Measurements from ENCODE around the gene TOB2.

TOB2 gene

GRCh38 chr22:41446639-41447434 is at the start of gene TOB2:
TSS of gene TOB2 (minus strand) at chr22:41446801. CDS start at chr22:41437345, 9,456 bp downstream.
- DNase-seq: peak; percentile 95

- DNase-seq: no peak
These were observed 44.9 kb upstream of the TOB2 start for GRCh38 chr22:41491374-41492100.

GRCh38 chr22:41488596-41489385 is 42.2 kb upstream of the TOB2 start:
- no peak for DNase-seq

GRCh38 chr22:41488076-41488475 is 41.5 kb upstream of the TOB2 start:
- peak; percentile 43 for DNase-seq

GRCh38 chr22:41487037-41487935 is 40.7 kb upstream of the TOB2 start:
- no peak for DNase-seq

- no peak for DNase-seq
These were observed 38.4 kb upstream of the TOB2 start for GRCh38 chr22:41485033-41485432.

- no peak for DNase-seq
These were observed 35.8 kb upstream of the TOB2 start for GRCh38 chr22:41482319-41482935.

- no peak for DNase-seq
These were observed 35.3 kb upstream of the TOB2 start for GRCh38 chr22:41481925-41482318.

- no peak for DNase-seq
These were observed 34.7 kb upstream of the TOB2 start for GRCh38 chr22:41481131-41481830.

GRCh38 chr22:41480397-41480735 is 33.8 kb upstream of the TOB2 start:
- DNase-seq: no peak

GRCh38 chr22:41479671-41480396 is 33.2 kb upstream of the TOB2 start:
- DNase-seq: peak; percentile 33

GRCh38 chr22:41478891-41479521 is 32.4 kb upstream of the TOB2 start:
- peak; percentile 74 for DNase-seq

- no peak for DNase-seq
These were observed 31.9 kb upstream of the TOB2 start for GRCh38 chr22:41478473-41478872.

- no peak for DNase-seq
These were observed 28.4 kb upstream of the TOB2 start for GRCh38 chr22:41474872-41475451.

- no peak for DNase-seq
These were observed 25.0 kb upstream of the TOB2 start for GRCh38 chr22:41471568-41471967.

- DNase-seq: no peak
These were observed 24.3 kb upstream of the TOB2 start for GRCh38 chr22:41470886-41471285.

- no peak for DNase-seq
These were observed 22.7 kb upstream of the TOB2 start for GRCh38 chr22:41469218-41469851.

GRCh38 chr22:41468381-41469217 is 22.0 kb upstream of the TOB2 start, which contains the start of the genes ACO2 and PHF5A:
TSS of gene ACO2 (plus strand) at chr22:41469117. CDS start at chr22:41469147, 30 bp downstream.
TSS of gene PHF5A (minus strand) at chr22:41468692. CDS start at chr22:41468653, 39 bp downstream.
- DNase-seq: peak; percentile 96
